Mucosa of gallbladder (tissue), 1 donor: Measurements from ENCODE around the gene PSMD9. TPM values are rescaled to one million over a fixed set of nuclear protein-coding genes. Genes with fewer than 3 reads are reported as not detected.
A peak's percentile ranks its signal among the peaks of the same experiment; 100 is the strongest.
"Not testable (repeated sequence)": the region's sequence is repeated elsewhere in the genome, so short reads cannot be mapped to it uniquely, and the experiment has no call there.

Experiments
- DNase-seq: peaks from one replicate; pipeline ENCODE4 v3.0.0-alpha.2; 2020; ENCODE audit warnings: low spot score
- total RNA-seq: library from RNA; stranded (reverse); gene quantifications from one replicate; pipeline ENCODE4 v1.2.1, GENCODE V29; 2021
- donor health status: DM: no; HTN: no; CAD: no.

The PSMD9 gene
- total RNA-seq, 1 donor from 2014 or later, result 48.8 TPM

GRCh38 chr12:121921066-121921465 lies 32.5 kb downstream of the PSMD9 start:
- DNase-seq, result no peak

- no peak for DNase-seq
Observed at GRCh38 chr12:121925358-121925695, 36.7 kb downstream of the PSMD9 start.

DNA sequence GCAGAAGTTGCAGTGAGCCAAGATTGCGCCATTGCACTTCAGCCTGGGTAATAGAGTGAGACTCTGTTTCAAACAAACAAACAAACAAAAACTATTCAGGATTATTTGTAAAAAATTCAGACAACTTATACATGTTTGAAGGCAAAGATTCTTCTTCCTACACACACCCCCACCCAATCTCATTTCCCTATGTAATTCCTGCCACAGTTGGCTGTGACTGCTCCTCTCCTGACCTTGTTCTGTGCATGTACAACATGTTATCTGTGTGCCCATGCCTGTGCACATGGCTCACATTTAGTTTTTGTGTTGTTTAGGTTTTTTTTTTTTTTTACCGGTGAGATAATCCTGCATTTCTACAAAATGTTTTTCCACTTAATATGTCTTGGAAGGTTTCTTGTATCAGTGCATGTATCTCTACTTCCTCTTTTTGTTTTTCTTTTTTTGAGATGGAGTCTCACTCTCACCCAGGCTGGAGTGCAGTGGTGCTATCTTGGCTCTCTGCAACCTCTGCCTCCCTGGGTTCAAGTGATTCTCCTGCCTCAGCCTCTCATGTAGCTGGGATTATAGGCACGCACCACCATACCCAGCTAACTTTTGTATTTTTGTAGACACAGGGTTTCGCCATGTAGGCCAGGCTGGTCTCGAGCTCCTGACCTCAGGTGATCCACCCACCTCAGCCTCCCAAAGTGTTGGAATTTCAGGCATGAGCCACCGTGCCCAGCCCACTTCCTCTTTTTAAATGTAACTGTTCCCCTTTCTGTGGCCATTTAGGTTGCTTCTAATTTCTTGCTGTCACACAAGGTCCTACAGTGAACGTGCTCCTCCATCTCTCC lies 38.5 kb downstream of the PSMD9 start:
- DNase-seq, result no peak

GRCh38 chr12:121927813-121928212 lies 39.2 kb downstream of the PSMD9 start:
- DNase-seq, result no peak

DNA sequence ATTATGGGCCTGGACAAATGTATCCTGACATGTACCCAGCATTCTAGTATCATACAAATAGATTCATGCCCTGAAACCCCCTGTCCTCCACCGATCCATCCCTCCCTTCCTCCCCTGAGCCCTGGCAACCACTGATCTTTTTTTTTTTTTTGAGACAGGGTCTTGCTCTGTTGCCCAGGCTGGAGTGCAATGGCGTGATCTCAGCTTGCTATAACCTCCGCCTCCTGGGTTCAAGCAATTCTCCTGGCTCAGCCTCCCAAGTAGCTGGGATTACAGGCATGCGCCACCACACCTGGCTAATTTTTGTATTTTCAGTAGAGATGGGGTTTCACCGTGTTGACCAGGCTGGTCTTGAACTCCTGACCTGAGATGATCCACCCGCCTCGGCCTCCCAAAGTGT lies 41.0 kb downstream of the PSMD9 start:
- DNase-seq, result not testable (repeated sequence)

DNA sequence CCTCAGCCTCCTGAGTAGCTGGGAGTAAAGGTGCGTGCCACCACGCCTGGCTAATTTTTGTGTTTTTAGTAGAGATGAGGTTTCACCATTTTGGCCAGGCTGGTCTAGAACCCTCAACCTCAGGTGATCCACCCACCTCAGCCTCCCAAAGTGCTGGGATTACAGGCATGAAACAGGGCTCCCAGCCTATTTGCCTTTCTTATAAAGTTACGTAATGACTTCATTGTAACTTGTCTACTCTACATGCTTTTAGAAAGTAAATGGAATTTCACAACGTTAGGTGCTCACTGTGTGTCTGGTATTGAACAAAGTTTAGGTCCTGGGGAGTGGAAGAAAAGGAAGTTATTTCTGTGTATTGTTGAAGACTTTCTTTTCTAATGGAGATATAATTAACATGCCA lies 42.3 kb downstream of the PSMD9 start:
- DNase-seq, result no peak

DNA sequence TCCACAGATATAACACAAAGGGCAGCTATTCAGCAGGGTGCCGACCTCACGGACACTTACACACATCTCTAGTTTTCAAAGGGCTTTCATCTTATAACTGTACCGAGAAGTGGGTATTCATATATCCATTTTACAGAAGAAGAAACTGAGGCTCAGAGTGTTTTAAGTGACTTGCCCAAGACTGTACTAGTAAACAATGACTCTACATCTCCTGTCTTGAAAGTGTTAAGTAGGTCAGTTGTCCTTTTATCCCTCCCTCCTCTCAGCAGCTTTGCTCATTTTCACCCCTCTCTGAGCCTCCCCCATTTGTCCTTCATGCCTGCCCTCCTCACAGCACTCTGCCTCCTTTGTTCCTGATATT lies 43.6 kb downstream of the PSMD9 start:
- DNase-seq, result no peak

- no peak for DNase-seq
Observed at GRCh38 chr12:121932914-121933521, 44.4 kb downstream of the PSMD9 start.

DNA sequence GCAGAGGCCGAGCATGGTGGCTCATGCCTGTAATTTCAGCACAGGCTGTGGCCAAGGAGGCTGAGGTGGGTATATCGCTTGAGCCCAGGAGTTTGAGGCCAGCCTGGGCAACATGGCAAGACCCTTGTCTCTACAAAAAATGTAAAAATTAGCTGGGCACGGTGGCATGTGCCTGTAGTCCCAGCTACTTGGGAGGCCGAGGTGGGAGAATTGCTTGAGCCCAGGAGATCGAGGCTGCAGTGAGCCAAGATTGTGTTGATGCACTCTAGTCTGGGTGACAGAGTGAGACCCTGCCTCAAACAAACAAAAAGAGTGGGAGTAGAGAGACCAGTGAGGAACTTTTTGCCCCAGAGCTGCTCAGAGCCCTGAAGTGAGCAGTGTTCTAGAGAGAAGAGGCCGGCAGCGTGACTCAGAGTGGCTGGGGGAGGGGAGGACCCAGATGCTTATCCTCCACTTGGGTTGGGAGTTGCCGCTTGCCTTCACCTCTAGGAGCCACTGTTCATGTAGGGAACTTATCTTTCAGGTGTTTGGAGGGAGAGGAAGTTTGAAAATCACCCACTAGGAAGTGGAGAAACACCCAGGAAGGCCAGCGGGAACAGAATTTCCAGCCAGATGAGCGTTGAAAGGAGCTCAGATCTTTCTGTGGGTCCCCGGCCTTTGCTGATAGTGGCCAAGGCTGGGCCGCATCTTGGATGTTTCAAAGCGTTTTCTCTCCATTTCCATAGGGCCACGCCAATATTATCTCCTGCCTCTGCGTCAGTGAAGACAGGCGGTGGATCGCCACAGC lies 45.1 kb downstream of the PSMD9 start:
- DNase-seq, result no peak

- no peak for DNase-seq
Observed at GRCh38 chr12:121934309-121934664, 45.7 kb downstream of the PSMD9 start.

- no peak for DNase-seq
Observed at GRCh38 chr12:121937654-121938053, 49.1 kb downstream of the PSMD9 start.

DNA sequence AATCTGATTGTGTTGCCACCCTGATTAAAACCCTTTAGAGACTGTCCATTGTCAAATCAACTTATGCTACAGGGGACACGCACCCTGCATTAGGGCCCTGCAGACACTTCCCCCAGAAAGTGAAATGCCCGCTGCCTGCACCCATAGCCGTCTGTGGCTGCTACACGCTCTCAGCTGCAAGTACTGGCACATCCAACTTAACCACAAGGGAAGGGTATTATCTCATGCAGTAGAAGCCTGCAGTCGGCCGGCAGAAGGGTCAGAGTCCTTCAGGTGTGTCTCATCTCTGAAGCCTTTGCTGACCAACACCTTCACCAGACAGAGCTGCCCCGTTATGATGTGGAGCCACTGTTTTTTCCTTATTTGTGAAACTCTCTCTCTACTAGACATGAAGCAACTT lies 50.6 kb downstream of the PSMD9 start:
- DNase-seq, result peak; percentile 38

GRCh38 chr12:121939992-121940766 lies 51.6 kb downstream of the PSMD9 start:
- no peak for DNase-seq

GRCh38 chr12:121942145-121942718 lies 53.6 kb downstream of the PSMD9 start:
- DNase-seq, result no peak

GRCh38 chr12:121943926-121944325 lies 55.3 kb downstream of the PSMD9 start:
- DNase-seq, result no peak

DNA sequence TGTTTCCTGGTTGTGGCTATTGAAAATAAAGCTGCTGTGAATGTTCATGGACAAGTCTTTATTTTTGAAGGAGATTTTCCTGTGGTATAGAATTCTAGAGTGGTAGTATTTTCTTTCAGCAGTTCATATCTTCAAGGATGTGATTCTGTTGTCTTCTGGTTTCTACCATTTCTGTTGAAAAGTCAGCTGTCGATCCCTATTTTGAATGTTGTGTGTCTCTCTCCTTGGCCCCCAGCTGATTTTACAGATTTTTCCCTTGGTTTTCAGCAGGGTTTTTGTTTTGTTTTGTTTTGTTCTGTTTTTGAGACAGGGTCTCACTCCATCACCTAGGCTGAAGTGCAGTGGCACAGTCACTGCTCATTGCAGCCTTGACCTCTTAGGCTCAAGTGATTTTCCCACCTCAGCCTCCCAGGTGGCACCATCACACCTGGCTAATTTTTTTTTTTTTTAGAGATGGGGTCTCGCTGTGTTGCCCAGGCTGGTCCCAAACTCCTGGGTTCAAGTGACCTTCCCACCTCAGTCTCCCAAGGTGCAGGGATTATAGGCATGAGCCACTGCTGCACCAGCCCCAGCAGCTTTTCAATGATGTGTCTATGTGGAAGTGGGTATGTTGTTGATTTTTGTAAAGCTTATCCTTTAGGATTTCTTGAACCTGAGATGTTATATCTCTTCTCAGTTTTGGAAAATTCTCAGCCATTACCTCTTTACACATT lies 57.9 kb downstream of the PSMD9 start:
- no peak for DNase-seq

DNA sequence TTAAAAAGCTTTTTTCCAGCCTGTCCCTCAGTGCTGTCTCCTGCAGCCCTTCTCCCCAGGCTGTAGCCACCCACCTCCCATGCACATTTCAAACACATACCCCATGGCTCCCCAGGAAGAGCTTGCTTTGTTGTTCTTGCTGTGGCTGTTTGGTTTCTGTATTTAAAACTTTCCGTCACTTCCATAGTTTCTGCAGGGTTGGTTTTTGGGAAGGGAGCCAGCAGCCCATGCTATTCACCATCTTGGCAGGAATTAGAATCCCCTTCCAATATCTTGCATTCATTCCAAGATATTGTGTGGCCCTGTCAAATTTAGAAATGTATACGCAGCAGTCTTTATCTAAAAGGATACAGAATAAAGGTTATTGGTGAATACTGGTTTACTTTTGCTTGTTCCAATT lies 59.4 kb downstream of the PSMD9 start:
- DNase-seq, result no peak

DNA sequence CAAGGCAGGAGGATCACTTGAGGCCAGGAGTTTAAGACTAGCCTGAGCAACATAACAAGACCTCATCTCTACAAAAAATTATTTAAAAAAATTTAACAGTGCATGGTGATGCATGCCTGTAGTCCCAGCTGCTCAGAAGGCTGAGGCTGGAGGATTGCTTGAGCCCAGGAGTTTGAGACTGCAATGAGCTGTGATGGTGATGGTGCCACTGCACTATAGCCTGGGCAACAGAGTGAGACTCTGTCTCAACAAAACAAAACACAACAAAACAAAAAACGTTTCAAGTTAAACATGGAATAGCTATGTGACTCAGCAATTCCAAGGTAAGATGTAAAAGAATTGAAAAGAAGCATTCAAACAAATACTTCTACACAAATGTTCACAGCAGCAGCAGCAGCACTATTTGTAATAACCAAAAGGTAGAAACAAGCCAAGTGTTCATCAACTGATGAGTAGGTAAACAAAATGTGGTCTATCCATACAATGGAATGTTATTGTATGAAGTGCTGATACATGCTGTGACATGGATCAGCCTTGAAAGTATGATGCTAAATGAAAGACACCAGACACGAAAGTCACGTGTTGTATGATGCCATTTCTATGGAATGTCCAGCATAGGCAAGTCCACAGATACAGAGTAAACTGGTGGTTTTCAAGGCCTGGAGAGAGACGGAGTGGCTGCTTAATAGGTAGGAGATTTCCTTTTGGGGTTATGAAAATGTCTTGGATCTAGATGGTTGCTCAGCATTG lies 61.2 kb downstream of the PSMD9 start:
- DNase-seq, result no peak

- no peak for DNase-seq
Observed at GRCh38 chr12:121953117-121953692, 64.6 kb downstream of the PSMD9 start.

DNA sequence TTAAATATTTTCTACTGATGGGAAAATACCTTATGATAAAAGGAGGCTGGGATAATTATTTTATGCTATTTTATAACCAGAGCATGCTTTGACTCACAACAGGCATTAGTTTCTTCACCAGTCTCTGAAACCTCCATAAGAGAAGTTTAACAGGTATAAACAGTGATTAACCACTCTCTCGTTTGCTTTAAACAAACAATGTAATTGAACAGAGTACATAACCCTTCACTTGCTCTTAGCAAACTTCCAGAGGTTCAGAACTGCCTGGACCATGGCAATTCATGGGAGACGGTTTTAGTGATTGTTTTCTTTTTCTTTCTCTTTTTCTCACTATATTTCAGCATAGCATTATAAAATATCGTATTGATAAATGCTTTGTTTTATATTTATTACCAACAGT lies 65.1 kb downstream of the PSMD9 start:
- no peak for DNase-seq
